ENCODE data around the gene PROM1. TPM values are rescaled to one million over a fixed set of nuclear protein-coding genes. Genes with fewer than 3 reads are reported as not detected.
A peak's percentile ranks its signal among the peaks of the same experiment; 100 is the strongest.

The PROM1 gene
- total and polyA plus RNA-seq, 9 of the 15 experiments (the other 6 are each of a cell fraction or from before 2014, with no cell fraction given), result 0.05 TPM; not detected in 8

DNA sequence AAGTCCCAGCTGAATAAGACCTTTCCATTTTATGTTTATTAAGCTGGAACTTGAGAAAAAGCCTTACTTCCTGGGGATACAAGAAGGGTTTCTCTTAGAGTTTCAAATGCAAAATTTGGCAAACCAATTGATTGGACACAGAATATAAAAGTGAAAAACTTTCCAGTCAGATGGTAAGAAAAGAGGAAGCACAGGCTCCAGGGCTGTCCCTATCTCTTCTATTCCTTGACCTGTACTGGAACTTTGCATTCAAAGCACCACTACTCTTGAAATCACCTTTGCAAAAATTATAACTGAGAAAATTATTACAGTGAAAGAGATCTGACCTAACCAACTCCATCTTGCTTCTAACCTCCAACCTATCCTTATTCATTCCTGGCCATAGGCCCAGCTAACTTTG, 11.7 kb downstream of the PROM1 start (continued):
- TF ChIP-seq PHB2 (IDR thresholded peaks at IDR 0.05; ENCODE audit: low read depth) (no peak), ARID2 (IDR thresholded peaks at IDR 0.05) (no peak)

DNA sequence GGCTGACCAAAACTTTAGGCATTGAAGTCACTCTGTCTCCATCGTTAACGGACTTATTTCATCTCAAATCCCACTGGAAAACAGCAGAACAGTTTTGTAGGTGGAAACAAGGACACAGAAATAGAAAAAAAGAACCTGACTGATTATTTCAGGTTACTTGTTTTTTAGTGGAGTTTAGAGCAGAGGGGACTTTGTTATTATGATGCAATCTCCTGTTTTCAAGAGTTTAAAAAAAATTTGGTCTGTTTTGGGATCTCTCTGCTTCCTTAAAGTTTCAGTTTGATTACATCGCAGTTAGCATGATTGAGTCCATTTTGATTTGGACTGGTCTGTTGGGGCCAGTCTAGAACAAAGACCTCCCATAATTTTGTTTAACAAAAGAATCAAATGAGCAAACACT, 13.6 kb downstream of the PROM1 start:
- BruUV-seq (replicated peaks), result no TSS peak
- in situ Hi-C loops (cut with MboI), result no loop called here
- CTCF ChIA-PET (ENCODE audit: low intra/inter-chr PET ratio), result no interaction called here
- no peak overlapping the region for H2AFZ ChIP-seq (ENCODE audit: low read depth, low read length)
- H3K79me2 ChIP-seq (ENCODE audit: control insufficient read depth, insufficient read depth, low read length), result no peaks in the 10 kb centered on the region
- H3K9me1 ChIP-seq (ENCODE audit: control insufficient read depth, insufficient read depth, low read length), result no peaks in the 10 kb centered on the region
- POLR2A ChIA-PET, result interaction anchor here (2.2 kb wide), 1 partner anchor 11 kb away, joined by 12 read pairs; no protein-coding TSS in a partner anchor
- no peak overlapping the region for H3K9ac ChIP-seq (ENCODE audit: insufficient read depth in 1 of 2, low read depth in 2 of 2, low read length in 2 of 2)
- no peak overlapping the region for H3K27ac ChIP-seq (ENCODE audit: extremely low read depth, low read depth, low read length)
- TF ChIP-seq NFXL1 (CRISPR knock-in tag; IDR thresholded peaks at IDR 0.05) (no peak), CEBPB (tag; IDR thresholded peaks at IDR 0.05) (peak; percentile 50; the same call in 1 of the 2 replicates), MED1 (CRISPR knock-in tag; IDR thresholded peaks at IDR 0.05; ENCODE audit: borderline replicate concordance) (no peak), ZNF584 (CRISPR knock-in tag; IDR thresholded peaks at IDR 0.05; ENCODE audit: low read depth) (no peak), CEBPG (CRISPR knock-in tag; IDR thresholded peaks at IDR 0.05) (no peak), CEBPG (tag; conservative IDR thresholded peaks at IDR 0.05 in 1 of 2, IDR thresholded peaks at IDR 0.05 in 1 of 2) (peak; percentile 66 to 76; a peak in 3 of 4 replicates)
- TF ChIP-seq, protein P1, sequence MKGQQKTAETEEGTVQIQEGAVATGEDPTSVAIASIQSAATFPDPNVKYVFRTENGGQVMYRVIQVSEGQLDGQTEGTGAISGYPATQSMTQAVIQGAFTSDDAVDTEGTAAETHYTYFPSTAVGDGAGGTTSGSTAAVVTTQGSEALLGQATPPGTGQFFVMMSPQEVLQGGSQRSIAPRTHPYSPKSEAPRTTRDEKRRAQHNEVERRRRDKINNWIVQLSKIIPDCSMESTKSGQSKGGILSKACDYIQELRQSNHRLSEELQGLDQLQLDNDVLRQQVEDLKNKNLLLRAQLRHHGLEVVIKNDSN (CRISPR knock-in tag; IDR thresholded peaks at IDR 0.05), result no peak
- TF ChIP-seq, protein P2, sequence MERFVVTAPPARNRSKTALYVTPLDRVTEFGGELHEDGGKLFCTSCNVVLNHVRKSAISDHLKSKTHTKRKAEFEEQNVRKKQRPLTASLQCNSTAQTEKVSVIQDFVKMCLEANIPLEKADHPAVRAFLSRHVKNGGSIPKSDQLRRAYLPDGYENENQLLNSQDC (CRISPR knock-in tag; IDR thresholded peaks at IDR 0.05), result no peak
- TF ChIP-seq, protein P3, sequence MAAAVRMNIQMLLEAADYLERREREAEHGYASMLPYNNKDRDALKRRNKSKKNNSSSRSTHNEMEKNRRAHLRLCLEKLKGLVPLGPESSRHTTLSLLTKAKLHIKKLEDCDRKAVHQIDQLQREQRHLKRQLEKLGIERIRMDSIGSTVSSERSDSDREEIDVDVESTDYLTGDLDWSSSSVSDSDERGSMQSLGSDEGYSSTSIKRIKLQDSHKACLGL (CRISPR knock-in tag; IDR thresholded peaks at IDR 0.05; ENCODE audit: borderline replicate concordance, poor library complexity, severe bottlenecking), result no peak
- TF ChIP-seq, protein P4, sequence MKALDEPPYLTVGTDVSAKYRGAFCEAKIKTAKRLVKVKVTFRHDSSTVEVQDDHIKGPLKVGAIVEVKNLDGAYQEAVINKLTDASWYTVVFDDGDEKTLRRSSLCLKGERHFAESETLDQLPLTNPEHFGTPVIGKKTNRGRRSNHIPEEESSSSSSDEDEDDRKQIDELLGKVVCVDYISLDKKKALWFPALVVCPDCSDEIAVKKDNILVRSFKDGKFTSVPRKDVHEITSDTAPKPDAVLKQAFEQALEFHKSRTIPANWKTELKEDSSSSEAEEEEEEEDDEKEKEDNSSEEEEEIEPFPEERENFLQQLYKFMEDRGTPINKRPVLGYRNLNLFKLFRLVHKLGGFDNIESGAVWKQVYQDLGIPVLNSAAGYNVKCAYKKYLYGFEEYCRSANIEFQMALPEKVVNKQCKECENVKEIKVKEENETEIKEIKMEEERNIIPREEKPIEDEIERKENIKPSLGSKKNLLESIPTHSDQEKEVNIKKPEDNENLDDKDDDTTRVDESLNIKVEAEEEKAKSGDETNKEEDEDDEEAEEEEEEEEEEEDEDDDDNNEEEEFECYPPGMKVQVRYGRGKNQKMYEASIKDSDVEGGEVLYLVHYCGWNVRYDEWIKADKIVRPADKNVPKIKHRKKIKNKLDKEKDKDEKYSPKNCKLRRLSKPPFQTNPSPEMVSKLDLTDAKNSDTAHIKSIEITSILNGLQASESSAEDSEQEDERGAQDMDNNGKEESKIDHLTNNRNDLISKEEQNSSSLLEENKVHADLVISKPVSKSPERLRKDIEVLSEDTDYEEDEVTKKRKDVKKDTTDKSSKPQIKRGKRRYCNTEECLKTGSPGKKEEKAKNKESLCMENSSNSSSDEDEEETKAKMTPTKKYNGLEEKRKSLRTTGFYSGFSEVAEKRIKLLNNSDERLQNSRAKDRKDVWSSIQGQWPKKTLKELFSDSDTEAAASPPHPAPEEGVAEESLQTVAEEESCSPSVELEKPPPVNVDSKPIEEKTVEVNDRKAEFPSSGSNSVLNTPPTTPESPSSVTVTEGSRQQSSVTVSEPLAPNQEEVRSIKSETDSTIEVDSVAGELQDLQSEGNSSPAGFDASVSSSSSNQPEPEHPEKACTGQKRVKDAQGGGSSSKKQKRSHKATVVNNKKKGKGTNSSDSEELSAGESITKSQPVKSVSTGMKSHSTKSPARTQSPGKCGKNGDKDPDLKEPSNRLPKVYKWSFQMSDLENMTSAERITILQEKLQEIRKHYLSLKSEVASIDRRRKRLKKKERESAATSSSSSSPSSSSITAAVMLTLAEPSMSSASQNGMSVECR (CRISPR knock-in tag; IDR thresholded peaks at IDR 0.05), result no peak
- H3K4me1 ChIP-seq (replicated peaks in 1 of 2; ENCODE audit: control insufficient read depth in 2 of 2, insufficient read depth in 2 of 2, low read length in 2 of 2), result no peaks in the 10 kb centered on the region; a peak in 2 of 5 replicates
- ATAC-seq (no peak), FAIRE-seq (no peak), DNase-seq (ENCODE audit: extremely low read depth in 1 of 4, low spot score in 3 of 4) (no peak)
- H4K20me1 ChIP-seq (replicated peaks; ENCODE audit: control insufficient read depth, insufficient read depth, low read length), result no peaks in the 10 kb centered on the region
- H3K9me3 ChIP-seq (replicated peaks; ENCODE audit: control insufficient read depth, insufficient read depth, low read depth, low read length), result no peaks in the 10 kb centered on the region
- no peak overlapping the region for H3K4me3 ChIP-seq
- WGBS (ENCODE audit: insufficient coverage, low coverage, missing lambda C conversion rate), result 0% methylated on average over 3 of the region's 3 CpGs
- peaks cover 0 to 20% of the 10 kb centered on the region in 2 experiments; a peak in 3 of 5 replicates for H3K27me3 ChIP-seq (ENCODE audit: control insufficient read depth in 2 of 2, insufficient read depth in 2 of 2, low read length in 2 of 2)
- no peak overlapping the region for H3K4me2 ChIP-seq (ENCODE audit: insufficient read depth, low read length)
- H3K36me3 ChIP-seq (ENCODE audit: control insufficient read depth, insufficient read depth, low read length), result no peaks in the 10 kb centered on the region
- intact Hi-C loops (cut with micrococcal nuclease), result no loop called here

All from K562 (cell line).